ENCODE measurements around the gene ZFPL1.
A peak's percentile ranks its signal among the peaks of the same experiment; 100 is the strongest.

The ZFPL1 gene

DNA sequence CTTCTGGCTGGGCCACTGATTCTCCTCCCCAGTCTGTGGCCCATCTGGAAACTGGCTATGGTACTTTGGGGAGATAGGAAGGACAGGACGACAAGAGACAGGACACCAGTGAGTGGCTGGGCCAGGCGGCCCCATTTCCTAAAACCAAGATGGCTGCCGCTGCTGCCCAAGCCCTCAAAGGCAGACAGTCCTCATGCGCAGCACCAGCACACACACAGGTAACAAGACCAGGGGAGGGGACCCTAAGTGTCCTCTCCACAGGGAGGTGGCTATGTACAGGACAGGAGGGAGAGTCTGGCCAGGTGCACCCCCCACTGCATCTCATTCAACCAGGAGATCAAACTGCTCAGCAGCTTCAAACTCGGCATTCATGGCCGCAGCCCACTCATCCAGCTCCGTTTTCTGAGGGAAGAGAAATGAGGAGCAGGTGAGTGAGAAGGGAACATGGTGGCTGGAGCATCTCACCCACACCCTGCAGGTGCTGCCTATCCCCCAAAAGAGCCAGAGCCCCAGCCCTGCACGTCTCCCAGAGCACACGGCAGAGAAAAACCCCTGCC, 5.2 kb upstream of the ZFPL1 start:
- no peaks in the 10 kb centered on the region for H3K9me3 Mint-ChIP-seq
- no peak overlapping the region for H3K27ac Mint-ChIP-seq
- peak overlapping the region in 1 of 3 experiments; percentile 54 for H3K4me3 Mint-ChIP-seq
- H3K27me3 Mint-ChIP-seq (ENCODE audit: low read depth), result no peaks in the 10 kb centered on the region
- H3K36me3 Mint-ChIP-seq (ENCODE audit: low read depth), result peaks cover 20% of the 10 kb centered on the region
- TF ChIP-seq, protein P1, sequence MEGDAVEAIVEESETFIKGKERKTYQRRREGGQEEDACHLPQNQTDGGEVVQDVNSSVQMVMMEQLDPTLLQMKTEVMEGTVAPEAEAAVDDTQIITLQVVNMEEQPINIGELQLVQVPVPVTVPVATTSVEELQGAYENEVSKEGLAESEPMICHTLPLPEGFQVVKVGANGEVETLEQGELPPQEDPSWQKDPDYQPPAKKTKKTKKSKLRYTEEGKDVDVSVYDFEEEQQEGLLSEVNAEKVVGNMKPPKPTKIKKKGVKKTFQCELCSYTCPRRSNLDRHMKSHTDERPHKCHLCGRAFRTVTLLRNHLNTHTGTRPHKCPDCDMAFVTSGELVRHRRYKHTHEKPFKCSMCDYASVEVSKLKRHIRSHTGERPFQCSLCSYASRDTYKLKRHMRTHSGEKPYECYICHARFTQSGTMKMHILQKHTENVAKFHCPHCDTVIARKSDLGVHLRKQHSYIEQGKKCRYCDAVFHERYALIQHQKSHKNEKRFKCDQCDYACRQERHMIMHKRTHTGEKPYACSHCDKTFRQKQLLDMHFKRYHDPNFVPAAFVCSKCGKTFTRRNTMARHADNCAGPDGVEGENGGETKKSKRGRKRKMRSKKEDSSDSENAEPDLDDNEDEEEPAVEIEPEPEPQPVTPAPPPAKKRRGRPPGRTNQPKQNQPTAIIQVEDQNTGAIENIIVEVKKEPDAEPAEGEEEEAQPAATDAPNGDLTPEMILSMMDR (IDR thresholded peaks at IDR 0.05; ENCODE audit: unreplicated experiment in 3 of 3), result no peak
- peaks cover 7% of the 10 kb centered on the region for H3K4me1 Mint-ChIP-seq

DNA sequence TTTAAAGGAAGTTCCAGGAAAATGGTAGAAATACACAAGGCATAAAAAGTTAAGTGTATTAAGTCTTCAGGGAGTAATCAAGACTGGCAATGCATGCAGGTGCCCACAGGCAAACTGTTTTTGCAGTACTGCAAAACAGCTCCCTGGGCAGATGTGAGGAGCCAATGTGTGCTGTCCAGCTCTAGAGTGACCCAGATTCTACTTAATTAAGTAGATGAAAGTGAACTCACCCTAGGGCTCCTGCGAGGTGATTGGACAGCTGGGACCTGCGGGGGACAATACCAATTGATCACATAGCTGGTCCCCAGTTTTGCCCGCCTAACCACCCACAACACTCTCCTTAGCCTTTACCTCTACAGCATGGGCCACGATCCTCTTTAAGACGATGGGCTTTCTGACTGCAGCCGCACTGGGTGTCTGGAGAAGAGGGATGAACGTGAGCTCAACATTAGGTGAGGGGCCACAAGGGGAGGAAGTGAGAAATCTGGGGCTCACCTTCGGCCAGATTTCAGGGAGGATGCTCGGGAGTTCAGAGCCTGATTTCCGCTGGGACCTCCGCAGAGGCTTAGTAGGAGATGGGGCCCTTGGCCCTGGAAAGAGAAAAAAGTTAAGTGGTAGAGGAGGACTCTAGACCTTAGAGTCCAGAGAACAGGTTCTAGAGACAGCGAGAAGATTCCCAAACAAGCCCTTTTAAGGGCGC, 738 bp upstream of the ZFPL1 start:
- TF ChIP-seq, protein P1 (IDR thresholded peaks at IDR 0.05; ENCODE audit: unreplicated experiment in 3 of 3), result no peak
- Mint-ChIP-seq H3K27me3 (ENCODE audit: low read depth) (no peaks in the 10 kb centered on the region), H3K27ac (peak overlapping the region; percentile 97 to 98 (median 97)), H3K4me3 (peak overlapping the region; percentile 97 to 99 (median 98)), H3K4me1 (peaks cover 26% of the 10 kb centered on the region), H3K36me3 (ENCODE audit: low read depth) (peaks cover 19% of the 10 kb centered on the region), H3K9me3 (no peaks in the 10 kb centered on the region)

DNA sequence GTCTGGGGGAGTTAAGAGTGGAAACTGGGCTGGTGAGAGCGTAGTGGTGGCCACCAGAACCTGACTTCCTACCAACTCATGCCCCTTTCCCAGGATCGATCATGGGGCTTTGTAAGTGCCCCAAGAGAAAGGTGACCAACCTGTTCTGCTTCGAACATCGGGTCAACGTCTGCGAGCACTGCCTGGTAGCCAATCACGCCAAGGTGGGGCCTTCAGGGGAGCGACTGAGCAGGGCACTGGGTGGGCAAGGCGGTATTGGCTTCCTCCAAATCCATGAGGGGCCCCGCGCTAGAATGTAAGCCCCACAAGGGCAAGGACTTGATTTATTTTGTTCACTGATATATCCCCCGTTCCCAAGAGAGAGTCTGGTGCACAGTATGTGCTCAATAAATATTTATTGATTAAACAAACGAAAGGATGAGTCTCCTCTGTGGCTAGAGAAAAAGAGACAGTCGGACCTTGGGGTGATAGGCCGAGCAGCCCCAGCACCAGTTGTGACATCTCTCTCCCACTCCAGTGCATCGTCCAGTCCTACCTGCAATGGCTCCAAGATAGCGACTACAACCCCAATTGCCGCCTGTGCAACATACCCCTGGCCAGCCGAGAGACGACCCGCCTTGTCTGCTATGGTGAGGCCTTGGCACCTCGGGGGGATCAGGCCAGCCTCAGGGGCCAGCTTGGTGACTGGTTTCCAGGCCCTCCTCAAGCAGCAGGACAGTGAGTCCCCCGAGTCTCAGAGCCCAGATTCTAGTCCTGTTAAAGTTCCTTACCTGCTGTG, 765 bp downstream of the ZFPL1 start:
- Mint-ChIP-seq H3K27ac (peak overlapping the region; percentile 97 to 98 (median 97)), H3K4me3 (peak overlapping the region; percentile 97 to 99 (median 98)), H3K9me3 (no peaks in the 10 kb centered on the region), H3K4me1 (peaks cover 26% of the 10 kb centered on the region), H3K36me3 (ENCODE audit: low read depth) (peaks cover 20% of the 10 kb centered on the region), H3K27me3 (ENCODE audit: low read depth) (no peaks in the 10 kb centered on the region)
- TF ChIP-seq, protein P1 (IDR thresholded peaks at IDR 0.05; ENCODE audit: unreplicated experiment in 3 of 3), result no peak

DNA sequence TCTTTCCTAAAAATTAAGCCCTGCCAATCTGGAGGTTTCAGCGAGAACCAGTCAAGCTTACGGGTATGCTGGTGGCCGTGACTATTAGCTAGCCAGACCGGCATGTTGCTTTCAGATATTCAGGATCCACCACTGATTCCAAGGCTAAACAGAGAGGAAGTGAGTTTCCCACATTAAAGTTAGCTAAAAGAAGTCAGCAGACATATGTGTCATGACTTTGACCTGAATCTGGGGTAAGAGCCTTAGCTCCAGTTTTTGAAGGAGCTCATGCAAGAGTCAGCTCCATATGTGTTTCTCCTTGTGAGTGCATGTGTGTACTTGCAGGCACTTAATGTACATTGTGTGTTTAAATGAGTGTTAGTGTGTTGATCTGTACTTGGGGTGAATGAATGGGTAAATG, 1.4 kb downstream of the ZFPL1 start:
- H3K27me3 Mint-ChIP-seq (ENCODE audit: low read depth), result no peaks in the 10 kb centered on the region
- H3K4me1 Mint-ChIP-seq, result peaks cover 26% of the 10 kb centered on the region
- TF ChIP-seq, protein P1 (IDR thresholded peaks at IDR 0.05; ENCODE audit: unreplicated experiment in 3 of 3), result no peak
- H3K27ac Mint-ChIP-seq, result peak overlapping the region; percentile 97 to 98 (median 97)
- peaks cover 17% of the 10 kb centered on the region for H3K36me3 Mint-ChIP-seq (ENCODE audit: low read depth)
- H3K4me3 Mint-ChIP-seq, result peak overlapping the region; percentile 97 to 99 (median 98)
- no peaks in the 10 kb centered on the region for H3K9me3 Mint-ChIP-seq

DNA sequence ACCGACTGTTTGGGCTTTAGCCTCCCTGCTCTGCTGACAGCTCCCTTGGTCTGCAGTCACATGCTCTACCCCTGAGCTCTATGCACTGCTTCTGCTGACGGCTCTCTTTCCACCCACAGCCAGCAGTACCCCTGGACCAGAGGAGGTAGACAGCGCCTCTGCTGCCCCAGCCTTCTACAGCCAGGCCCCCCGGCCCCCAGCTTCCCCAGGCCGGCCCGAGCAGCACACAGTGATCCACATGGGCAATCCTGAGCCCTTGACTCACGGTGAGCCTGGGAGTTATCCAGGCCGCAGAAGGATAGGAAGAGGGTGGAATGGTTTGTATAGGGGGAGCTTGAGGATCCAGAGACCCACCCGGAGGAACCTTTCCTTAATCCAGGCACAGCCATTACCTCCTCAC, 2.8 kb downstream of the ZFPL1 start:
- Mint-ChIP-seq H3K9me3 (no peaks in the 10 kb centered on the region), H3K4me1 (peaks cover 26% of the 10 kb centered on the region), H3K36me3 (ENCODE audit: low read depth) (peaks cover 12% of the 10 kb centered on the region), H3K27ac (no peak overlapping the region), H3K4me3 (peak overlapping the region; percentile 64 to 73 (median 70)), H3K27me3 (ENCODE audit: low read depth) (no peaks in the 10 kb centered on the region)
- TF ChIP-seq, protein P1 (IDR thresholded peaks at IDR 0.05; ENCODE audit: unreplicated experiment in 3 of 3), result no peak

Data from nephron (organoid).